Measurements from ENCODE around the gene DPYSL5.

Gene DPYSL5

DNA sequence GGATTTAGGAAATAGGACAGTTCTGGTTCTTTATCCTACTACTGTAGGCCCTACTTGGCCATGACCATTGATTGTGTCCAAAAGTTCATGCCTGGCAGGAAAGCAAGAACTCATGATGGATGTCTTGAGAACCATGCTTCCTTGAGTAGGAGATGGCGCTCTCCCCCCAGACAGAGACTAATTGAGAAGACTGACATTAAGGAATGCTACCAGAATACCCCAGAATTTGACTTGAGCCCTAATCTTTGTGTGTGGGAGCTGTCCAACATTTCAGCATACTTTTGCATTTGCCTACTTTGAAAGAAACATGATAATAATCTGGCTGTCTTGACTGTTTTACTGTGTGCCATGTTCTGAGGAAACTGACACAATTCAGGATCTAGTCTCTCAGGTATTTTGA lies 145.8 kb downstream of the DPYSL5 start:
- H3K9me3 ChIP-seq (ENCODE audit: severe bottlenecking) = no peaks in the 10 kb centered on the region
- no peak overlapping the region for H3K27ac ChIP-seq (ENCODE audit: poor library complexity, severe bottlenecking)
- H3K36me3 ChIP-seq (ENCODE audit: low read depth) = no peaks in the 10 kb centered on the region
- no peaks in the 10 kb centered on the region for H3K4me1 ChIP-seq (ENCODE audit: insufficient read depth, poor library complexity, severe bottlenecking)
- TF ChIP-seq, protein P1, sequence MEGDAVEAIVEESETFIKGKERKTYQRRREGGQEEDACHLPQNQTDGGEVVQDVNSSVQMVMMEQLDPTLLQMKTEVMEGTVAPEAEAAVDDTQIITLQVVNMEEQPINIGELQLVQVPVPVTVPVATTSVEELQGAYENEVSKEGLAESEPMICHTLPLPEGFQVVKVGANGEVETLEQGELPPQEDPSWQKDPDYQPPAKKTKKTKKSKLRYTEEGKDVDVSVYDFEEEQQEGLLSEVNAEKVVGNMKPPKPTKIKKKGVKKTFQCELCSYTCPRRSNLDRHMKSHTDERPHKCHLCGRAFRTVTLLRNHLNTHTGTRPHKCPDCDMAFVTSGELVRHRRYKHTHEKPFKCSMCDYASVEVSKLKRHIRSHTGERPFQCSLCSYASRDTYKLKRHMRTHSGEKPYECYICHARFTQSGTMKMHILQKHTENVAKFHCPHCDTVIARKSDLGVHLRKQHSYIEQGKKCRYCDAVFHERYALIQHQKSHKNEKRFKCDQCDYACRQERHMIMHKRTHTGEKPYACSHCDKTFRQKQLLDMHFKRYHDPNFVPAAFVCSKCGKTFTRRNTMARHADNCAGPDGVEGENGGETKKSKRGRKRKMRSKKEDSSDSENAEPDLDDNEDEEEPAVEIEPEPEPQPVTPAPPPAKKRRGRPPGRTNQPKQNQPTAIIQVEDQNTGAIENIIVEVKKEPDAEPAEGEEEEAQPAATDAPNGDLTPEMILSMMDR (IDR thresholded peaks at IDR 0.05; ENCODE audit: poor library complexity, severe bottlenecking) = no peak
- no peak for ATAC-seq (ENCODE audit: low read depth)
- no peak overlapping the region for H3K4me3 ChIP-seq (ENCODE audit: severe bottlenecking)
- H3K27me3 ChIP-seq (ENCODE audit: insufficient read depth, poor library complexity, severe bottlenecking) = no peaks in the 10 kb centered on the region
- DNase-seq (ENCODE audit: low spot score) = no peak

DNA sequence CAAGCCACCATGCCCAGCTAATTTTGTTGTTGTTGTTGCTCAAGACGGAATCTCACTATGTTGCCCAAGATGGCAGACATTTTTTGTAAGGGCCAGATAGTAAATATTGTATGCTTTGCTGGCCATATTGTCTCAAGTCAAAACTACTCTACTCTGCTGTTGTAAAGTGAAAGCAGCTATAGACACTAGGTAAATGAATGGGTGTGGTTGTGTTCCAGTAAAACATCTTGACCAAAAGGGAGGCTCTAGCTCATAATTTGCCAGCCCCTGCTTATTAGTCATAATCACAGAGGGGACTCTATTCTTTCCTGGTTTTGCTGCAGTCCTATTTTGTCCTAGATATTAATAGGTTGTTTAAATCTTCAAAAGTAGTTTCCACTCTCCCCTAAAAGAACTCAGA lies 147.1 kb downstream of the DPYSL5 start:
- Histone ChIP-seq H3K27ac (ENCODE audit: poor library complexity, severe bottlenecking) (no peak overlapping the region), H3K27me3 (ENCODE audit: insufficient read depth, poor library complexity, severe bottlenecking) (no peaks in the 10 kb centered on the region), H3K4me3 (ENCODE audit: severe bottlenecking) (no peak overlapping the region), H3K4me1 (ENCODE audit: insufficient read depth, poor library complexity, severe bottlenecking) (no peaks in the 10 kb centered on the region), H3K9me3 (ENCODE audit: severe bottlenecking) (no peaks in the 10 kb centered on the region), H3K36me3 (ENCODE audit: low read depth) (no peaks in the 10 kb centered on the region)
- TF ChIP-seq, protein P1 (IDR thresholded peaks at IDR 0.05; ENCODE audit: poor library complexity, severe bottlenecking) = no peak
- DNase-seq (ENCODE audit: low spot score) (no peak), ATAC-seq (ENCODE audit: low read depth) (no peak)

DNA sequence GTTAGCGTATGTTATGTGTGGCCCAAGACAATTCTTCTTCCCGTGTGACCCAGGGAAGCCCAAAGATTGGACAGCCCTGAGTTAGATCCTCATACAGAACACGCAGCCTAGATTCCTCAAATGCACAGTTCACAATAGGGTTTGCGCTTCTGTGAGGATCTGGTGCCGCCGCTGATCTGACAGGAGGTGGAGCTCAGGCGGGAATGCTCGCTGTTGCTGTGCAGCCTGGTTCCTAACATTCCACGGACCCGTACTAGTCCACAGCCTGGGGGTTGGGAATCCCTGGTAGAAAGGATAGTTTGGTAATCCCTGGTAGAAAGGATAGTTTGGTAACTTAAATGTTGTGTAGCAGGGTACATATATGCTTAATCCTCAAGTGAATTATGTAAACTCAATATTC lies 149.5 kb downstream of the DPYSL5 start:
- H3K27ac ChIP-seq (ENCODE audit: poor library complexity, severe bottlenecking) = no peak overlapping the region
- ATAC-seq (ENCODE audit: low read depth) (no peak), DNase-seq (ENCODE audit: low spot score) (no peak)

GRCh38 chr2:26998323-26998722 lies 150.4 kb downstream of the DPYSL5 start:
- no peak for ATAC-seq (ENCODE audit: low read depth)
- Histone ChIP-seq H3K27ac (ENCODE audit: poor library complexity, severe bottlenecking) (no peak overlapping the region), H3K4me1 (ENCODE audit: insufficient read depth, poor library complexity, severe bottlenecking) (no peaks in the 10 kb centered on the region), H3K36me3 (ENCODE audit: low read depth) (no peaks in the 10 kb centered on the region), H3K4me3 (ENCODE audit: severe bottlenecking) (no peak overlapping the region), H3K27me3 (ENCODE audit: insufficient read depth, poor library complexity, severe bottlenecking) (no peaks in the 10 kb centered on the region), H3K9me3 (ENCODE audit: severe bottlenecking) (no peaks in the 10 kb centered on the region)
- TF ChIP-seq, protein P1 (IDR thresholded peaks at IDR 0.05; ENCODE audit: poor library complexity, severe bottlenecking) = no peak
- DNase-seq (ENCODE audit: low spot score) = no peak

More for the DNA sequence above, 149.5 kb downstream of the DPYSL5 start:
- Histone ChIP-seq H3K9me3 (ENCODE audit: severe bottlenecking) (no peaks in the 10 kb centered on the region), H3K27me3 (ENCODE audit: insufficient read depth, poor library complexity, severe bottlenecking) (no peaks in the 10 kb centered on the region), H3K4me3 (ENCODE audit: severe bottlenecking) (no peak overlapping the region), H3K36me3 (ENCODE audit: low read depth) (no peaks in the 10 kb centered on the region), H3K4me1 (ENCODE audit: insufficient read depth, poor library complexity, severe bottlenecking) (no peaks in the 10 kb centered on the region)
- TF ChIP-seq, protein P1 (IDR thresholded peaks at IDR 0.05; ENCODE audit: poor library complexity, severe bottlenecking) = no peak
